ENCODE measurements around the gene COMMD4. TPM values are rescaled to one million over a fixed set of nuclear protein-coding genes. Genes with fewer than 3 reads are reported as not detected.

Gene COMMD4
- total and polyA plus RNA-seq, 2 donors (not counting 3 experiments of a cell fraction or from before 2014, with no cell fraction given), result 114 to 244 TPM

- no peaks in the 10 kb centered on the region for H3K9me3 ChIP-seq (replicated peaks; ENCODE audit: control insufficient read depth, insufficient read depth, low read length)
- H3K9me1 ChIP-seq (replicated peaks; ENCODE audit: control insufficient read depth, extremely low read depth, insufficient read depth, low read length), result no peaks in the 10 kb centered on the region
- dilution Hi-C loops (cut with MboI; ENCODE audit: extremely low pct_ligation_motif_present, low sequenced_read_pairs) (no loop called here), intact Hi-C loops (cut with micrococcal nuclease) (no loop called here)
- H3K4me1 ChIP-seq (ENCODE audit: control insufficient read depth, extremely low read depth, insufficient read depth, low read length), result peaks cover 7% of the 10 kb centered on the region
- no peak overlapping the region for H3K9ac ChIP-seq (replicated peaks; ENCODE audit: extremely low read depth, insufficient read depth, low read length)
- TSS peak; percentile 5 for BruUV-seq (replicated peaks)
- ChIA-PET POLR2A (no interaction called here), CTCF (no interaction called here)
- H2AFZ ChIP-seq (ENCODE audit: low read depth, low read length), result no peak overlapping the region
- no peak for FAIRE-seq
- H3K36me3 ChIP-seq (ENCODE audit: control insufficient read depth in 2 of 2, extremely low read depth in 1 of 2, insufficient read depth in 2 of 2, low read length in 2 of 2), result peaks cover 0 to 2% of the 10 kb centered on the region in 2 experiments
- no peak overlapping the region for H3K27ac ChIP-seq (ENCODE audit: insufficient read depth, low read depth, low read length)
- H3K27me3 ChIP-seq (ENCODE audit: control insufficient read depth in 2 of 2, insufficient read depth in 2 of 2, low read length in 2 of 2), result no peaks in the 10 kb centered on the region
- H4K20me1 ChIP-seq (replicated peaks; ENCODE audit: control insufficient read depth, extremely low read depth, insufficient read depth, low read length), result no peaks in the 10 kb centered on the region
- H3K4me3 ChIP-seq (replicated peaks in 1 of 3; ENCODE audit: insufficient read depth in 1 of 3, low read depth in 1 of 3, low read length in 3 of 3), result no peak overlapping the region
- TF ChIP-seq CTCF (IDR thresholded peaks at IDR 0.05; ENCODE audit: extremely low read depth in 1 of 2, insufficient read depth in 1 of 2, low read depth in 1 of 2, low read length in 2 of 2) (no peak), POLR2AphosphoS5 (IDR thresholded peaks at IDR 0.05; ENCODE audit: insufficient read depth, low read depth, low read length) (peak; percentile 39), GATA2 (IDR thresholded peaks at IDR 0.05; ENCODE audit: insufficient read depth, insufficient read length, low read depth, low read length) (no peak), MAX (IDR thresholded peaks at IDR 0.05; ENCODE audit: insufficient read depth, insufficient read length) (no peak)
- DNase-seq (ENCODE audit: low read depth, low spot score), result no peak
- no peaks in the 10 kb centered on the region for H3K79me2 ChIP-seq (ENCODE audit: control insufficient read depth, insufficient read depth, low read length)
- H3K4me2 ChIP-seq (ENCODE audit: insufficient read depth, low read length), result no peak overlapping the region
These were observed 14.2 kb downstream of the COMMD4 start for GRCh38 chr15:75349851-75350588.

Measured in endothelial cell of umbilical vein (primary cell).